Transverse colon (tissue), 3 donors: Measurements from ENCODE around the gene INO80.

Experiments used
- CTCF ChIP-seq, 5 experiments: fragments of 200-600 bp in 3 of 5; fragments of 450-650 bp in 2 of 5; sonication (generic) in 3 of 5; IDR thresholded peaks; 1 replicate in 2 of 5; 2 replicates in 3 of 5; pipeline ENCODE4 v1.5.1; 2016 to 2017; ENCODE audit warnings: antibody characterized with exemption in 5 of 5, inconsistent platforms in 3 of 5, mild to moderate bottlenecking in 2 of 5, moderate library complexity in 1 of 5
- POLR2A ChIP-seq: fragments of 450-650 bp; IDR thresholded peaks from one replicate; pipeline ENCODE4 v1.6.1; 2016; ENCODE audit warnings: antibody characterized with exemption, mild to moderate bottlenecking, moderate library complexity

DNA sequence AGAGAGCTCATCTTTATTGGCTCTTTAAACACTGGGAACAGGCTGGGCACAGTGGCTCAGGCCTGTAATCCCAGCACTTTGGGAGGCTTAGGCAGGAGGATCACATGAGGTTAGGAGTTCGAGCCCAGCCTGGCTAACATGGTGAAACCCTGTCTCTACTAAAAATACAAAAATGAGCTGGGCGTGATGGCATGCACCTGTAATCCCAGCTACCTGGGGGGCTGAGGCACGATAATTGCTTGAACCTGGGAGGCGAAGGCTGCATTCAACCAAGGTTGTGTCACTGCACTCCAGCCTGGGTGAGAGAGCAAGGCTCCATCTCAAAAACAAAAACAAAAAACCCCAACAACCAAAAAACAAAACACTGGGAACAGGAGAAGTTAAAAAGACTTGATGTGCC is 90.7 kb downstream of the INO80 start:
- TF ChIP-seq CTCF (IDR thresholded peaks at IDR 0.05) (no peak), POLR2A (no peak)
